SK-N-MC (cell line): ENCODE measurements around the gene ISL1.

ENCODE experiments used
- DNase-seq: peaks from one replicate; pipeline ENCODE4 v3.0.0-alpha.2; 2011; ENCODE audit warnings: low read depth, low spot score
- H3K27ac ChIP-seq: fragments of 200-600 bp; sonication (generic); 2 replicates; pipeline ENCODE4 v1.5.1; 2016; ENCODE audit warnings: mixed run types
- H3K36me3 ChIP-seq: fragments of 200-600 bp; sonication (generic); 2 replicates; pipeline ENCODE4 v1.6.1; 2017; ENCODE audit warnings: antibody characterized with exemption, low read length, mixed read lengths; ENCODE audit not compliant: insufficient read depth
- H3K4me3 ChIP-seq: fragments of 200-600 bp; sonication (generic); 2 replicates; pipeline ENCODE4 v1.5.1; 2016
- H3K9ac ChIP-seq: fragments of 200-600 bp; sonication (generic); 2 replicates; pipeline ENCODE4 v1.8.0; 2017; ENCODE audit warnings: mixed run types, mixed read lengths; ENCODE audit not compliant: insufficient read length
- H3K9me3 ChIP-seq: fragments of 200-600 bp; sonication (generic); 2 replicates; pipeline ENCODE4 v1.6.1; 2017; ENCODE audit warnings: low read depth, mild to moderate bottlenecking, antibody characterized with exemption, low read length, moderate library complexity, mixed read lengths
- EZH2 ChIP-seq: fragments of 200-600 bp; sonication (generic); IDR thresholded peaks from one replicate; pipeline ENCODE4 v1.6.1; 2017; ENCODE audit warnings: antibody characterized with exemption
- FOXP2 ChIP-seq: optimal IDR thresholded peaks from 2 replicates; pipeline ENCODE3; 2011; ENCODE audit warnings: mild to moderate bottlenecking, moderate library complexity; ENCODE audit not compliant: insufficient read depth; ENCODE audit errors: extremely low read length, control extremely low read depth
- POLR2AphosphoS5 ChIP-seq: IDR thresholded peaks from 2 replicates; pipeline ENCODE4 v1.6.1; 2012; ENCODE audit warnings: mild to moderate bottlenecking, low read depth, low read length, borderline replicate concordance

Gene ISL1

GRCh38 chr5:51389577-51390463 lies 6.6 kb downstream of the ISL1 start:
- no peak overlapping the region for H3K9ac ChIP-seq

DNA sequence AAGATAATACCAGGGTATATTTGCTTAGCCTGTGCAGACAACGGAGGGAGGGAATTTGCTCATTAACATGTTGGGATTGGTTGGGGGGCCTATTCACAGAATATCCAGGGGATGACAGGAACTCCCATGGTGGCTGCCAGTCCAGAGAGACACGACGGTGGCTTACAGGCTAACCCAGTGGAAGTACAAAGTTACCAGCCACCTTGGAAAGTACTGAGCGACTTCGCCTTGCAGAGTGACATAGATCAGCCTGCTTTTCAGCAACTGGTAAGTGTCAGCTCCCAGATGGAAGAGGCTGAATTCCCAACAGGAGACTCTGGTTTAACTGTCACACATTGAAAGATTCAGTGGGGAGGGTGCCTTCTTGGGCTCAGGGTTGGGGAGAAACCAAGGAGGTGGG lies 7.9 kb downstream of the ISL1 start:
- no peaks in the 10 kb centered on the region; the same call in 1 of the 2 replicates for H3K36me3 ChIP-seq
- H3K9me3 ChIP-seq = no peaks in the 10 kb centered on the region
- no peak overlapping the region for H3K9ac ChIP-seq
- no peak overlapping the region for H3K4me3 ChIP-seq
- H3K27ac ChIP-seq = no peak overlapping the region
- DNase-seq = no peak
- TF ChIP-seq POLR2AphosphoS5 (no peak), FOXP2 (no peak), EZH2 (no peak)

More at GRCh38 chr5:51389577-51390463, 6.6 kb downstream of the ISL1 start:
- no peak overlapping the region for H3K4me3 ChIP-seq
- no peaks in the 10 kb centered on the region; the same call in 1 of the 2 replicates for H3K36me3 ChIP-seq
- H3K27ac ChIP-seq = no peak overlapping the region
- no peak for DNase-seq
- TF ChIP-seq EZH2 (no peak), FOXP2 (no peak), POLR2AphosphoS5 (no peak)
- H3K9me3 ChIP-seq = no peaks in the 10 kb centered on the region

- Histone ChIP-seq H3K27ac (no peak overlapping the region), H3K4me3 (no peak overlapping the region), H3K9ac (no peak overlapping the region), H3K9me3 (no peaks in the 10 kb centered on the region), H3K36me3 (no peaks in the 10 kb centered on the region; the same call in 1 of the 2 replicates)
- TF ChIP-seq FOXP2 (no peak), EZH2 (no peak), POLR2AphosphoS5 (no peak)
- DNase-seq = no peak
These were observed 9.5 kb downstream of the ISL1 start for GRCh38 chr5:51392689-51393199.

DNA sequence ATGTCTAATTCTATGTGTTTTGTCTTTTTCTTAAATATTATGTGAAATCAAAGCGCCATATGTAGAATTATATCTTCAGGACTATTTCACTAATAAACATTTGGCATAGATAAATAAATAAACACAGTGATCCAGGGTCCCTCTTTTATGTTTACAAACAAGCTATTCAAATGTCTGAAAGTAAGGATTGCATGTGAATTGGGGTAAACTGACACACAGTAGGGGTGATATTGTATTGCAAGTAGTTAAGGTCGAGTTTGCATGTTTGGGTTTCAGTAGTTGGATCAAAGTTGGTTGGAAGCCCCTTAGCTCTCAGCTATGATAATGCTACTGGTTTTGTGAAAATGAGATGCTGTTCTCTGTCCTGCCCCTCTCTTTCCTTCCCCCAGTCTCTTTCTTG lies 11.4 kb downstream of the ISL1 start:
- Histone ChIP-seq H3K9ac (no peak overlapping the region), H3K9me3 (no peaks in the 10 kb centered on the region), H3K27ac (no peak overlapping the region), H3K36me3 (no peaks in the 10 kb centered on the region; the same call in 1 of the 2 replicates), H3K4me3 (no peak overlapping the region)
- no peak for DNase-seq
- TF ChIP-seq POLR2AphosphoS5 (no peak), EZH2 (no peak), FOXP2 (no peak)

DNA sequence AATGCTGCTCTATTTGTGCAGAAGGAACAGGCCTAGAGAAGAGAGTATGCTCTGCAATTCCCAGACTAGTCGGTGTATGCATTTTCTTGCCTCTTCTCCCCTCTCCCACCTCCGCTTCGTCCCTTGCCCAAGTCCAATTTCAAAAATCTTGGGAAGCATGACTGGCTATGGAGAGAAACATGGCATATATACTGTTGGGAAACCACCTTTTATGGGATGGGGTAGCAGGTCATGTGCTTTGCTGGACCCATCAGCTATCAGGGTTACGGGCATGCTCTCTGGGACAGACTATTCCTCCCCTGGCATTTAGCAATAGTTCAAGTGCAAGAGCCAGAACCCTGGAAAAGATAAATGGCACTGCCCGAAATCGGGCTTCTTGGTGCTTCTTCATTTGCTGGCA lies 12.0 kb downstream of the ISL1 start:
- Histone ChIP-seq H3K4me3 (no peak overlapping the region), H3K9ac (no peak overlapping the region), H3K36me3 (no peaks in the 10 kb centered on the region), H3K9me3 (no peaks in the 10 kb centered on the region), H3K27ac (no peak overlapping the region)
- TF ChIP-seq EZH2 (no peak), FOXP2 (no peak), POLR2AphosphoS5 (no peak)
- DNase-seq = no peak

GRCh38 chr5:51395666-51396356 lies 12.6 kb downstream of the ISL1 start:
- no peak for DNase-seq
- H3K27ac ChIP-seq = no peak overlapping the region
- H3K9me3 ChIP-seq = no peaks in the 10 kb centered on the region
- no peaks in the 10 kb centered on the region for H3K36me3 ChIP-seq
- TF ChIP-seq POLR2AphosphoS5 = no peak
- no peak for TF ChIP-seq EZH2
- no peak for TF ChIP-seq FOXP2
- H3K9ac ChIP-seq = no peak overlapping the region
- H3K4me3 ChIP-seq = no peak overlapping the region

DNA sequence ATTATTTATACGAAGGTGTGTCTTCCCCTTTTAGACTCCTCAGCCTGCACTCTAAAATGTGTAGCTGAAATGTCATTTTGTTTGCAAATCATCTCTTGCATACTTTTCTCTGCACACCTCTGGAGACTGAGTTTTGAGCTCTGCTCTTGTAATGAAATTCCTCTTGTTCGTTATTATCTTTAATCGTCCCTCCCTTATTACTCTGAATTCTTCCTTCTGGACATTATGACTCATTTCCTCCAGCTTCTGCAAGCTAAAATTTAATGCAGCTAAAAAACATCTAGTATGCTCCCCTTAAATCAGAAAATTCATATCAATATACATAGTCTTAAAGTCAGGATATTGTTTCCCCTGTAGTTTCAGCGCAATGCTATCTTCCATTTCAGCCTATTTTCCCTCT lies 13.5 kb downstream of the ISL1 start:
- Histone ChIP-seq H3K4me3 (no peak overlapping the region), H3K27ac (no peak overlapping the region), H3K36me3 (no peaks in the 10 kb centered on the region), H3K9me3 (no peaks in the 10 kb centered on the region), H3K9ac (no peak overlapping the region)
- no peak for DNase-seq
- TF ChIP-seq POLR2AphosphoS5 = no peak
- no peak for TF ChIP-seq FOXP2
- TF ChIP-seq EZH2 = no peak

DNA sequence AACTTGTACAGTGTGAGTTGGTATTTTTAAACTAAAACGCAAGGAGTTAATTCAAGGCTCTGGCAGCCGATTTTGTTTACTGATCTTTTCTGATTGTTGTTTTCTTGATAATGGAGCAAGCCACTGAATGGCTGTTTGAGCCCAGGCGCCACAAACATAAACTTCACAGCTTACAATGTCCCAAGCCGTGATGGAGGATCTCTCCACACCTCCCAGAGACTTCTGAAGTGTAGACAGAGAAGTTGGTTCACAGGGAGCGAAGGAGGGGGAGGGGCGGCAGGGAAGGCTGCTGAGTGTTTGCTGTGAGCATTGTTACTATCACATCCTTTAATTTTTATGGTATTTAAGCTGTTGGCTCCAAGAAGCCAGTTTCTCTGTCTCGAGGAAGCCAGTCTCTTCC lies 14.7 kb downstream of the ISL1 start:
- Histone ChIP-seq H3K9ac (no peak overlapping the region), H3K4me3 (no peak overlapping the region), H3K27ac (no peak overlapping the region), H3K9me3 (no peaks in the 10 kb centered on the region), H3K36me3 (no peaks in the 10 kb centered on the region)
- TF ChIP-seq POLR2AphosphoS5 (no peak), FOXP2 (no peak), EZH2 (no peak)
- no peak for DNase-seq
